Fibroblast of lung (primary cell): ENCODE data around the gene ZC3H8. TPM values are rescaled to one million over a fixed set of nuclear protein-coding genes. Genes with fewer than 3 reads are reported as not detected.

ENCODE experiments used
- DNase-seq, 2 donors: peaks; one replicate each; pipeline versions ENCODE4 v3.0.0 to v3.0.0-alpha.2; 2010; ENCODE audit warnings: low read depth in 2 of 2
- H2AFZ ChIP-seq: 2 replicates; pipeline ENCODE4 v1.5.1; 2012; ENCODE audit warnings: low read length, control low read depth, inconsistent platforms
- H3K27ac ChIP-seq: 2 replicates; pipeline ENCODE4 v1.5.1; 2011; ENCODE audit warnings: low read length, control low read depth; ENCODE audit not compliant: insufficient read depth
- H3K27me3 ChIP-seq: 2 replicates; pipeline ENCODE4 v1.5.1; 2011; ENCODE audit warnings: mild to moderate bottlenecking, low read length; ENCODE audit not compliant: control insufficient read depth, insufficient read depth
- H3K36me3 ChIP-seq: 2 replicates; pipeline ENCODE4 v1.5.1; 2011; ENCODE audit warnings: low read length; ENCODE audit not compliant: control insufficient read depth, insufficient read depth
- H3K4me1 ChIP-seq: 2 replicates; pipeline ENCODE4 v1.5.1; 2011; ENCODE audit warnings: low read length; ENCODE audit not compliant: control insufficient read depth, insufficient read depth; ENCODE audit errors: extremely low read depth
- H3K4me2 ChIP-seq: 2 replicates; pipeline ENCODE4 v1.5.1; 2011; ENCODE audit warnings: low read length, control low read depth; ENCODE audit not compliant: insufficient read depth; ENCODE audit errors: extremely low read depth
- H3K4me3 ChIP-seq, 4 experiments: fragments of 200-600 bp in 1 of 4; sonication (generic) in 1 of 4; replicated peaks in 1 of 4; 2 replicates each; pipeline ENCODE4 v1.5.1; 2011 to 2016; ENCODE audit warnings: low read length in 4 of 4, low read depth in 3 of 4, mild to moderate bottlenecking in 3 of 4, control low read depth in 2 of 4, inconsistent platforms in 1 of 4, mixed read lengths in 1 of 4; ENCODE audit not compliant: insufficient read depth in 1 of 4; ENCODE audit errors: control extremely low read depth in 1 of 4
- H3K79me2 ChIP-seq: 2 replicates; pipeline ENCODE4 v1.5.1; 2012; ENCODE audit warnings: mild to moderate bottlenecking, low read length, inconsistent platforms; ENCODE audit not compliant: control insufficient read depth, insufficient read depth
- H3K9ac ChIP-seq: 2 replicates; pipeline ENCODE4 v1.5.1; 2011; ENCODE audit warnings: mild to moderate bottlenecking, low read length, control low read depth; ENCODE audit not compliant: insufficient read depth
- H3K9me3 ChIP-seq: 2 replicates; pipeline ENCODE4 v1.5.1; 2012; ENCODE audit warnings: low read depth, low read length; ENCODE audit not compliant: control insufficient read depth, insufficient read depth
- H4K20me1 ChIP-seq: 2 replicates; pipeline ENCODE4 v1.5.1; 2011; ENCODE audit warnings: low read length; ENCODE audit not compliant: control insufficient read depth, insufficient read depth; ENCODE audit errors: extremely low read depth
- CTCF ChIP-seq, 2 donors: IDR thresholded peaks in 1 of 2; conservative IDR thresholded peaks in 1 of 2; 1 replicate in 1 of 2; 2 replicates in 1 of 2; pipeline ENCODE4 v1.5.1; 2011 to 2012; ENCODE audit warnings: low read length in 2 of 2, control low read depth in 1 of 2, inconsistent platforms in 1 of 2, low read depth in 1 of 2, mild to moderate bottlenecking in 1 of 2
- EZH2 ChIP-seq: IDR thresholded peaks from 2 replicates; pipeline ENCODE4 v1.5.1; 2012; ENCODE audit warnings: low read length, control low read depth, mild to moderate bottlenecking; ENCODE audit errors: missing control alignments
- polyA plus RNA-seq, 2 donors: library from polyadenylated mRNA; depleted of rRNA in 1 of 2; stranded (reverse) in 1 of 2; unstranded in 1 of 2; fragments of >200 nt; gene quantifications; 2 replicates each; pipeline ENCODE4 v1.2.1, GENCODE V29; 2011 to 2012; ENCODE audit warnings: missing spikeins in 1 of 2
- total RNA-seq: library from RNA; depleted of rRNA; stranded (reverse); fragments of >200 nt; gene quantifications from 2 replicates; pipeline ENCODE4 v1.2.1, GENCODE V29; 2014

Gene ZC3H8
- total and polyA plus RNA-seq, 2 donors (not counting 1 experiment from before 2014, with no cell fraction given): 2.8 to 4.6 TPM

DNA sequence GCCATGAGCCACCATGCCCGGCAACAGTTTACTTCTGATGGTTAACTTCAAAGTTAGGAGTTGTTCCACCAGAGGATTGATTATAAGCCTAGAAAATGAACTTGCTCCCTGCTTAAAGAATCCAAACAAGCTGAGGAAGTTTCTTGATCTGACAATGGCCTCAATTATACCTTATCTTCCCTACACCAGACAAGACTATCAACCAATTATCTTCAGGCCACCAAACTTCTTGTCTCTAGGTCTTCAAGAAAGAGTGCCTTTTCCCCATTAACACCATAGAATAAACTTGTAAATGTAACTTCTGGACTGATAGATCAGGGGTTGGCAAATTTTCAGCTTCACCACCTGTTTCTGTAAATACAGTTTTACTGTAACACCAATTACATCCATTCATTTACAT lies 15.0 kb downstream of the ZC3H8 start:
- H4K20me1 ChIP-seq: no peaks in the 10 kb centered on the region
- no peak overlapping the region for H2AFZ ChIP-seq
- TF ChIP-seq EZH2 (no peak), CTCF (conservative IDR thresholded peaks at IDR 0.05 in 1 of 2, IDR thresholded peaks at IDR 0.05 in 1 of 2; ENCODE audit: low read depth in 1 of 2, low read length in 2 of 2) (no peak)
- H3K9me3 ChIP-seq: no peaks in the 10 kb centered on the region
- no peaks in the 10 kb centered on the region for H3K4me1 ChIP-seq
- no peak for DNase-seq
- H3K27me3 ChIP-seq: no peaks in the 10 kb centered on the region
- H3K79me2 ChIP-seq: no peaks in the 10 kb centered on the region
- H3K9ac ChIP-seq: no peak overlapping the region
- no peaks in the 10 kb centered on the region for H3K36me3 ChIP-seq
- no peak overlapping the region for H3K4me2 ChIP-seq
- H3K27ac ChIP-seq: no peak overlapping the region
- H3K4me3 ChIP-seq: no peak overlapping the region

- no peaks in the 10 kb centered on the region for H3K79me2 ChIP-seq
- no peaks in the 10 kb centered on the region for H4K20me1 ChIP-seq
- H3K9me3 ChIP-seq: no peaks in the 10 kb centered on the region
- H3K4me2 ChIP-seq: no peak overlapping the region
- no peak overlapping the region for H2AFZ ChIP-seq
- no peak overlapping the region for H3K27ac ChIP-seq
- TF ChIP-seq EZH2 (no peak), CTCF (conservative IDR thresholded peaks at IDR 0.05 in 1 of 2, IDR thresholded peaks at IDR 0.05 in 1 of 2; ENCODE audit: low read depth in 1 of 2, low read length in 2 of 2) (no peak)
- no peak overlapping the region for H3K4me3 ChIP-seq
- no peaks in the 10 kb centered on the region for H3K36me3 ChIP-seq
- no peaks in the 10 kb centered on the region for H3K27me3 ChIP-seq
- H3K4me1 ChIP-seq: no peaks in the 10 kb centered on the region
- no peak for DNase-seq
- no peak overlapping the region for H3K9ac ChIP-seq
These were observed 24.5 kb downstream of the ZC3H8 start for GRCh38 chr2:112230371-112230770.

GRCh38 chr2:112229348-112229747 lies 25.5 kb downstream of the ZC3H8 start:
- Histone ChIP-seq H3K4me2 (no peak overlapping the region), H3K9ac (no peak overlapping the region), H3K4me3 (no peak overlapping the region), H3K9me3 (no peaks in the 10 kb centered on the region), H3K27ac (no peak overlapping the region), H2AFZ (no peak overlapping the region), H3K4me1 (no peaks in the 10 kb centered on the region), H3K27me3 (no peaks in the 10 kb centered on the region), H3K79me2 (no peaks in the 10 kb centered on the region), H4K20me1 (no peaks in the 10 kb centered on the region), H3K36me3 (no peaks in the 10 kb centered on the region)
- DNase-seq: peak in 1 of 2 donors; percentile 76
- TF ChIP-seq EZH2 (no peak), CTCF (conservative IDR thresholded peaks at IDR 0.05 in 1 of 2, IDR thresholded peaks at IDR 0.05 in 1 of 2; ENCODE audit: low read depth in 1 of 2, low read length in 2 of 2) (no peak)
